Measurements from ENCODE around the gene PTDSS2. TPM values are rescaled to one million over a fixed set of nuclear protein-coding genes. Genes with fewer than 3 reads are reported as not detected.

The PTDSS2 gene
- total RNA-seq, 1 donor from 2014 or later: 47.3 TPM

- no peak overlapping the region for H3K4me3 Mint-ChIP-seq (ENCODE audit: unreplicated experiment)
- H3K36me3 Mint-ChIP-seq (ENCODE audit: low read depth, unreplicated experiment): peaks cover 27% of the 10 kb centered on the region
- H4K20me1 ChIP-seq (ENCODE audit: insufficient read depth, low read length): peaks cover 38% of the 10 kb centered on the region
- no peak overlapping the region for H3K9ac ChIP-seq (ENCODE audit: low read length)
- H3K4me3 ChIP-seq (ENCODE audit: insufficient read depth, low read depth, low read length): no peak overlapping the region
- peaks cover 24% of the 10 kb centered on the region for H3K4me1 ChIP-seq (ENCODE audit: insufficient read depth, low read length)
- DNase-seq (ENCODE audit: low read depth) (no peak), FAIRE-seq (no peak)
- peaks cover 3% of the 10 kb centered on the region for H3K9me3 Mint-ChIP-seq (ENCODE audit: unreplicated experiment)
- H3K27me3 Mint-ChIP-seq (ENCODE audit: low read depth, unreplicated experiment): no peaks in the 10 kb centered on the region
- no peak overlapping the region for H3K27ac Mint-ChIP-seq (ENCODE audit: unreplicated experiment)
- H3K27ac ChIP-seq (ENCODE audit: low read depth, low read length): no peak overlapping the region
- H3K27me3 ChIP-seq (ENCODE audit: insufficient read depth, low read length): no peaks in the 10 kb centered on the region
- H3K36me3 ChIP-seq (ENCODE audit: insufficient read depth, low read length): peaks cover 25% of the 10 kb centered on the region
- H3K4me2 ChIP-seq (ENCODE audit: low read length): no peak overlapping the region
- H3K9me3 ChIP-seq (ENCODE audit: insufficient read depth, low read depth, low read length): peaks cover 8% of the 10 kb centered on the region
- H3K4me1 Mint-ChIP-seq (ENCODE audit: low read depth, unreplicated experiment): peaks cover 12% of the 10 kb centered on the region
- no peak overlapping the region for H2AFZ ChIP-seq (ENCODE audit: low read depth, low read length)
- TF ChIP-seq, protein P1, sequence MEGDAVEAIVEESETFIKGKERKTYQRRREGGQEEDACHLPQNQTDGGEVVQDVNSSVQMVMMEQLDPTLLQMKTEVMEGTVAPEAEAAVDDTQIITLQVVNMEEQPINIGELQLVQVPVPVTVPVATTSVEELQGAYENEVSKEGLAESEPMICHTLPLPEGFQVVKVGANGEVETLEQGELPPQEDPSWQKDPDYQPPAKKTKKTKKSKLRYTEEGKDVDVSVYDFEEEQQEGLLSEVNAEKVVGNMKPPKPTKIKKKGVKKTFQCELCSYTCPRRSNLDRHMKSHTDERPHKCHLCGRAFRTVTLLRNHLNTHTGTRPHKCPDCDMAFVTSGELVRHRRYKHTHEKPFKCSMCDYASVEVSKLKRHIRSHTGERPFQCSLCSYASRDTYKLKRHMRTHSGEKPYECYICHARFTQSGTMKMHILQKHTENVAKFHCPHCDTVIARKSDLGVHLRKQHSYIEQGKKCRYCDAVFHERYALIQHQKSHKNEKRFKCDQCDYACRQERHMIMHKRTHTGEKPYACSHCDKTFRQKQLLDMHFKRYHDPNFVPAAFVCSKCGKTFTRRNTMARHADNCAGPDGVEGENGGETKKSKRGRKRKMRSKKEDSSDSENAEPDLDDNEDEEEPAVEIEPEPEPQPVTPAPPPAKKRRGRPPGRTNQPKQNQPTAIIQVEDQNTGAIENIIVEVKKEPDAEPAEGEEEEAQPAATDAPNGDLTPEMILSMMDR (IDR thresholded peaks at IDR 0.05; ENCODE audit: insufficient read depth, low read depth, low read length): no peak
- no peak for TF ChIP-seq EZH2 (IDR thresholded peaks at IDR 0.05; ENCODE audit: insufficient read depth, low read length)
- H3K79me2 ChIP-seq (ENCODE audit: insufficient read depth, low read length): peaks cover 52% of the 10 kb centered on the region
Observed at GRCh38 chr11:501001-501682, 51.1 kb downstream of the PTDSS2 start.

GRCh38 chr11:501683-502287 is 51.7 kb downstream of the PTDSS2 start:
- no peak overlapping the region for H3K27ac Mint-ChIP-seq (ENCODE audit: unreplicated experiment)
- H3K4me3 Mint-ChIP-seq (ENCODE audit: unreplicated experiment): peak overlapping the region; percentile 67
- no peak overlapping the region for H3K4me2 ChIP-seq (ENCODE audit: low read length)
- H3K36me3 Mint-ChIP-seq (ENCODE audit: low read depth, unreplicated experiment): peaks cover 22% of the 10 kb centered on the region
- peaks cover 38% of the 10 kb centered on the region for H4K20me1 ChIP-seq (ENCODE audit: insufficient read depth, low read length)
- peaks cover 25% of the 10 kb centered on the region for H3K4me1 ChIP-seq (ENCODE audit: insufficient read depth, low read length)
- no peaks in the 10 kb centered on the region for H3K27me3 Mint-ChIP-seq (ENCODE audit: low read depth, unreplicated experiment)
- no peak overlapping the region for H2AFZ ChIP-seq (ENCODE audit: low read depth, low read length)
- H3K4me3 ChIP-seq (ENCODE audit: insufficient read depth, low read depth, low read length): no peak overlapping the region
- H3K79me2 ChIP-seq (ENCODE audit: insufficient read depth, low read length): peaks cover 55% of the 10 kb centered on the region
- TF ChIP-seq EZH2 (IDR thresholded peaks at IDR 0.05; ENCODE audit: insufficient read depth, low read length): no peak
- TF ChIP-seq, protein P1 (IDR thresholded peaks at IDR 0.05; ENCODE audit: insufficient read depth, low read depth, low read length): no peak
- H3K36me3 ChIP-seq (ENCODE audit: insufficient read depth, low read length): peaks cover 21% of the 10 kb centered on the region
- DNase-seq (ENCODE audit: low read depth): no peak
- peaks cover 3% of the 10 kb centered on the region for H3K9me3 Mint-ChIP-seq (ENCODE audit: unreplicated experiment)
- peaks cover 8% of the 10 kb centered on the region for H3K9me3 ChIP-seq (ENCODE audit: insufficient read depth, low read depth, low read length)
- FAIRE-seq: no peak
- no peak overlapping the region for H3K27ac ChIP-seq (ENCODE audit: low read depth, low read length)
- H3K27me3 ChIP-seq (ENCODE audit: insufficient read depth, low read length): no peaks in the 10 kb centered on the region
- no peak overlapping the region for H3K9ac ChIP-seq (ENCODE audit: low read length)
- peaks cover 12% of the 10 kb centered on the region for H3K4me1 Mint-ChIP-seq (ENCODE audit: low read depth, unreplicated experiment)

Measured in astrocyte (in vitro differentiated cells and primary cell).